Glutamatergic neuron (in vitro differentiated cells): Measurements from ENCODE around the gene MAML2. TPM values are rescaled to one million over a fixed set of nuclear protein-coding genes. Genes with fewer than 3 reads are reported as not detected.

ENCODE experiments used
- DNase-seq: peaks from one replicate; pipeline ENCODE4 v3.0.0; 2022
- H3K27ac Mint-ChIP-seq: one replicate; pipeline ENCODE4 v1.8.0; 2020; ENCODE audit warnings: mild to moderate bottlenecking, mixed read lengths, inconsistent platforms; ENCODE audit not compliant: unreplicated experiment
- H3K27me3 Mint-ChIP-seq: one replicate; pipeline ENCODE4 v1.8.0; 2020; ENCODE audit warnings: mild to moderate bottlenecking, moderate library complexity, mixed read lengths, inconsistent platforms; ENCODE audit not compliant: unreplicated experiment
- H3K36me3 Mint-ChIP-seq: one replicate; pipeline ENCODE4 v1.8.0; 2020; ENCODE audit warnings: mild to moderate bottlenecking, mixed read lengths, inconsistent platforms; ENCODE audit not compliant: unreplicated experiment
- H3K4me1 Mint-ChIP-seq: one replicate; pipeline ENCODE4 v1.8.0; 2020; ENCODE audit warnings: mild to moderate bottlenecking, low read depth, mixed read lengths, inconsistent platforms; ENCODE audit not compliant: unreplicated experiment
- H3K4me3 Mint-ChIP-seq: one replicate; pipeline ENCODE4 v1.8.0; 2020; ENCODE audit warnings: mild to moderate bottlenecking, mixed read lengths, inconsistent platforms; ENCODE audit not compliant: unreplicated experiment
- H3K9me3 Mint-ChIP-seq: one replicate; pipeline ENCODE4 v1.8.0; 2020; ENCODE audit warnings: mild to moderate bottlenecking, moderate library complexity, mixed read lengths, inconsistent platforms; ENCODE audit not compliant: unreplicated experiment
- total RNA-seq: library from RNA; stranded (reverse); fragmentation: NEBNext Ultra II Directional; extraction: Animal tissue kit (Norgen Biotek cat#: 25700); gene quantifications from one replicate; pipeline ENCODE4 v1.2.1, GENCODE V29; 2021; ENCODE audit not compliant: unreplicated experiment
- TF ChIP-seq, protein P1 (sequence below): fragments of 200-600 bp; sonication (generic); IDR thresholded peaks from one replicate; pipeline ENCODE4 v1.5.0; 2021; ENCODE audit not compliant: partially characterized antibody, unreplicated experiment

MAML2 gene
- total RNA-seq, 1 donor from 2014 or later: 2.1 TPM

DNA sequence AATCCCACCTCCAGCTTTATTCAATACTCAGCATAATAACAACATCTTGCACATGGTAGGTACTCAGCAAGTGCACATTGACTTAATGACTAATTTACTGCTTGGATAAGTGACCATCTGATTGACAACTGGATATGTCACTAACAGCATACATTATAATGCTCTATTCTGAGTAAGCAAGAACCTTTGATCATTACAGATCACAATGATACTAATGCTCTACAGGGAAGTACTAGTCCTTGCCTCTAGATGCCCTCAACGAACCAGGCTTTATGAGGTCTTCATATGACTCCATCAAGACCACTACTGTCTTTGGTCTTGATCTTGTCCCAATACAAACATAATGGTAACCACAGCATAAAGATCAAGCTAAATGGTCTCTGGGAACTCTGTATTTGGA, 251.5 kb downstream of the MAML2 start:
- H3K36me3 Mint-ChIP-seq: no peaks in the 10 kb centered on the region
- no peak overlapping the region for H3K27ac Mint-ChIP-seq
- H3K4me1 Mint-ChIP-seq: peaks cover 7% of the 10 kb centered on the region
- H3K27me3 Mint-ChIP-seq: peaks cover 2% of the 10 kb centered on the region
- TF ChIP-seq, protein P1, sequence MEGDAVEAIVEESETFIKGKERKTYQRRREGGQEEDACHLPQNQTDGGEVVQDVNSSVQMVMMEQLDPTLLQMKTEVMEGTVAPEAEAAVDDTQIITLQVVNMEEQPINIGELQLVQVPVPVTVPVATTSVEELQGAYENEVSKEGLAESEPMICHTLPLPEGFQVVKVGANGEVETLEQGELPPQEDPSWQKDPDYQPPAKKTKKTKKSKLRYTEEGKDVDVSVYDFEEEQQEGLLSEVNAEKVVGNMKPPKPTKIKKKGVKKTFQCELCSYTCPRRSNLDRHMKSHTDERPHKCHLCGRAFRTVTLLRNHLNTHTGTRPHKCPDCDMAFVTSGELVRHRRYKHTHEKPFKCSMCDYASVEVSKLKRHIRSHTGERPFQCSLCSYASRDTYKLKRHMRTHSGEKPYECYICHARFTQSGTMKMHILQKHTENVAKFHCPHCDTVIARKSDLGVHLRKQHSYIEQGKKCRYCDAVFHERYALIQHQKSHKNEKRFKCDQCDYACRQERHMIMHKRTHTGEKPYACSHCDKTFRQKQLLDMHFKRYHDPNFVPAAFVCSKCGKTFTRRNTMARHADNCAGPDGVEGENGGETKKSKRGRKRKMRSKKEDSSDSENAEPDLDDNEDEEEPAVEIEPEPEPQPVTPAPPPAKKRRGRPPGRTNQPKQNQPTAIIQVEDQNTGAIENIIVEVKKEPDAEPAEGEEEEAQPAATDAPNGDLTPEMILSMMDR: no peak
- H3K4me3 Mint-ChIP-seq: no peak overlapping the region
- no peak for DNase-seq
- H3K9me3 Mint-ChIP-seq: no peaks in the 10 kb centered on the region

DNA sequence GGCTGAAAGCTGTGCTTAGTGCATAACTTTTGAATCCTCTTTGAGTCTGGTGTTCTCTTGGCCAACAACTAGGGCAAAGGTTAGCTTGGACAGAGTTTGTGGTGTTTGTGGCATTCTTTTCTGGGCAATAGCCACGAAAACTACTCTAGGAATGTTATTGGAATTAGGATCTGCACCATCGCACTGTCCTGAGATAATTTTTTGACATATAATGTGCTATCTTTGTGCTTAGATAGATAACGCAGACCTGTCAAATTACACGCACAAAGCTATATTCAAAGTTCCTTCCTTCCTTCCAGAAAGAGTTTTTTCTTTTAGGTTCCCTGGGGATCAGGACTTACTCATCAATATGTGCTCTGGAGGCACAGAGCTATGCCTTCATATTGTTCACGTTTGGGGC, 252.3 kb downstream of the MAML2 start:
- no peak overlapping the region for H3K4me3 Mint-ChIP-seq
- TF ChIP-seq, protein P1: no peak
- no peaks in the 10 kb centered on the region for H3K36me3 Mint-ChIP-seq
- no peak overlapping the region for H3K27ac Mint-ChIP-seq
- no peaks in the 10 kb centered on the region for H3K9me3 Mint-ChIP-seq
- no peak for DNase-seq
- H3K27me3 Mint-ChIP-seq: peaks cover 2% of the 10 kb centered on the region
- H3K4me1 Mint-ChIP-seq: peaks cover 7% of the 10 kb centered on the region

DNA sequence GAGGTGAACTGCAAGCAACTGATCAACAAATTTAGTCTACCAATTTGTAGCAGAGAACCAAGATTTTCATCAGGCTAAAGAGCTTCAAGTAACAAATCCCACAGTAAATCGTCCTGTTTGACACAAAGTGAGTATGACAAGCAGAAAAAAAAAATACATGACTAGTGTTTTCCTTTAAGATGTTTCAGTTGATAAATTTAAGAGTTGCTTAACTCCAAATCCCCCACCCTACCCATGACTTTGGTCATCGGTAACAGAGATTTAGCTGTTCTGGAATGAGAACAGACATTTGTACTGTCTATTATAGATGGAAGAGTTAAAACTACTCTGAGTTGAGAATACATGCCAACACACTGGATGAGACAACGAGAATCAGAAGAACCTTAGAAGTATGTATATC, 254.1 kb downstream of the MAML2 start:
- no peaks in the 10 kb centered on the region for H3K9me3 Mint-ChIP-seq
- TF ChIP-seq, protein P1: no peak
- H3K4me1 Mint-ChIP-seq: peaks cover 7% of the 10 kb centered on the region
- no peak overlapping the region for H3K27ac Mint-ChIP-seq
- no peaks in the 10 kb centered on the region for H3K36me3 Mint-ChIP-seq
- H3K27me3 Mint-ChIP-seq: peaks cover 2% of the 10 kb centered on the region
- DNase-seq: no peak
- H3K4me3 Mint-ChIP-seq: no peak overlapping the region

DNA sequence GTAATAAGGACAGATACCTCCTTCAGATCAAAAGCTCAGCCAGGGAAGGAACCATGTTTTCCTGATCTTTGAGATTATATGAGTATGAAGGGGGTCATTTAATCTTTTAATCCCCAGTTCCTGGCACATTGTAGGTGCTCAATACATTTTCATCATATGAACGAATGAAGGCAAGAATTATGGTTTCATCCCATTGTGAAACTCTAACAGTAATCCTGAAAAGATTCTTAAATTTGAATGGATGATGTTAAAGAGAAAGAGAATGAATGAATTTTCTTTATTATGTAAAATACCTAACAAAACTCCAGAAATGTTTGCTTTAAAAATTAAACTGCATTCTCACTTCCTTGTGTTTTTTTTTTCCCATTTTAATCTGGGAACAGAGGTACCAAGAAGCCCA, 256.9 kb downstream of the MAML2 start:
- Mint-ChIP-seq H3K27ac (no peak overlapping the region), H3K9me3 (no peaks in the 10 kb centered on the region), H3K36me3 (no peaks in the 10 kb centered on the region), H3K4me1 (peaks cover 1% of the 10 kb centered on the region), H3K4me3 (no peak overlapping the region), H3K27me3 (peaks cover 2% of the 10 kb centered on the region)
- DNase-seq: no peak
- TF ChIP-seq, protein P1: no peak

- no peaks in the 10 kb centered on the region for H3K36me3 Mint-ChIP-seq
- TF ChIP-seq, protein P1: no peak
- no peak overlapping the region for H3K4me3 Mint-ChIP-seq
- H3K27ac Mint-ChIP-seq: no peak overlapping the region
- H3K27me3 Mint-ChIP-seq: peaks cover 2% of the 10 kb centered on the region
- no peaks in the 10 kb centered on the region for H3K9me3 Mint-ChIP-seq
- H3K4me1 Mint-ChIP-seq: no peaks in the 10 kb centered on the region
- no peak for DNase-seq
These were observed 257.6 kb downstream of the MAML2 start for GRCh38 chr11:96085319-96085930.
